ENCODE measurements around the gene SLC37A2.
"Not testable (repeated sequence)": the region's sequence is repeated elsewhere in the genome, so short reads cannot be mapped to it uniquely, and the experiment has no call there.

SLC37A2 gene

GRCh38 chr11:125062931-125063428 is at the start of gene SLC37A2:
TSS of gene SLC37A2 (plus strand) at chr11:125063305. CDS start at chr11:125063368, 63 bp downstream.
- DNase-seq: peak; percentile 88

DNA sequence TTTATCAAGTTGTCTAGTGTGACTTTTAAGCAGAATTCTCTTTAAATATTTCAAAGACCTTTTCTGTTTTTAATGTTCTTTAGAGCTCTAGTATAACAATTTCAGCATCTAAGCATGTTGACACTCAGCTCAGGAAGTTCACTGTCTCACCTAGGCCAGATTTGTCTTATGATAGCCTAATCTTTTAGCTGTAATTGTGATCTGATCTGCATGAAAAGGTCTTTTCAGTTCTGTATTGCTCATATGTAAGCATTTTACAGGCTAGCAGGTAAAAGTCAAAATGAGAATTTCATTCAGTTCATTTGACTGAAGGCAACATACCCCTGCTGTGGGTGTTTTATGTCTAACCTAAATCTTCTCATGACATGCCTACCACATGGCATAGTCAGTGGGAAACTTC is 46.7 kb upstream of the SLC37A2 start:
- DNase-seq: no peak

- DNase-seq: no peak
Measured at GRCh38 chr11:125020342-125020741, 42.8 kb upstream of the SLC37A2 start.

DNA sequence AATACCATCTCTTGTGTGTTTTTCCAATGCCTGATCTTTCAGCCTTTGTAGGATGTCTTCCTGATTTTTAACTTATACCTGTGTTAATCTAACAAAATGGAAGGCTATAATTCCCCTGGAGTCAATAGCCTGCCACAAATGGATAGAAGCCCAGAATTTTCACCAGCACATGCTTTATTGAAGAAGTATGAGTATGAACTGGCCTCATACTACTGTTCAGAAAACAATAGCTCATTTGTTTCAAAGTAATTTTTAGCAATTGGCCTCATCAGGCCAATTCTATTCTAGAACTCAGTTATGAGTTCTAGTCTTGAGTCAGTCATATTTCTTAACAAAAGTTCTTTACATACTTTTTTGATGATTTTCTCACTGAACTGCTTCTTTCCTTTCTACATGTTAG is 40.6 kb upstream of the SLC37A2 start:
- DNase-seq: no peak

DNA sequence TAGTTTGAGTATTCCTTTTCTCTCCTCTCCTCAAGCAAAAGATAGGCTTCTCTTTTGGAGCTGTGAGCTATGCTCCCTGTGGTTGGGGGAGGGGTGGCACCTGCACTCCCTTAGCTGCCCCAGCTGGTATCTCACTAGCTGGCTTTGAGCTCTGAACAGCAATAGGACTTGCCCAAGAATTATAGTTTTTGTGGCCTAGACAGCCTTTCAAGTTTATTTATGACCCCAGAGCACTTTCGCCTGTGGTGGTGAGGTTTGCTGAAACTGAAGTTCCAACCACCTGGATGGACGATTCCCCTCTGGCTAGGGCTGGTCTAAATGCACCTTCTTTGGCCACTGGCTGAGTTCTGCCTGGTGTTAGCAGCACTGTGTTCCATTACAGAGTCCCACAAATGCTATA is 37.1 kb upstream of the SLC37A2 start:
- DNase-seq: no peak

- not testable (repeated sequence) for DNase-seq
Measured at GRCh38 chr11:125029431-125029830, 33.7 kb upstream of the SLC37A2 start.

GRCh38 chr11:125036933-125037332 is 26.2 kb upstream of the SLC37A2 start:
- DNase-seq: peak; percentile 81

DNA sequence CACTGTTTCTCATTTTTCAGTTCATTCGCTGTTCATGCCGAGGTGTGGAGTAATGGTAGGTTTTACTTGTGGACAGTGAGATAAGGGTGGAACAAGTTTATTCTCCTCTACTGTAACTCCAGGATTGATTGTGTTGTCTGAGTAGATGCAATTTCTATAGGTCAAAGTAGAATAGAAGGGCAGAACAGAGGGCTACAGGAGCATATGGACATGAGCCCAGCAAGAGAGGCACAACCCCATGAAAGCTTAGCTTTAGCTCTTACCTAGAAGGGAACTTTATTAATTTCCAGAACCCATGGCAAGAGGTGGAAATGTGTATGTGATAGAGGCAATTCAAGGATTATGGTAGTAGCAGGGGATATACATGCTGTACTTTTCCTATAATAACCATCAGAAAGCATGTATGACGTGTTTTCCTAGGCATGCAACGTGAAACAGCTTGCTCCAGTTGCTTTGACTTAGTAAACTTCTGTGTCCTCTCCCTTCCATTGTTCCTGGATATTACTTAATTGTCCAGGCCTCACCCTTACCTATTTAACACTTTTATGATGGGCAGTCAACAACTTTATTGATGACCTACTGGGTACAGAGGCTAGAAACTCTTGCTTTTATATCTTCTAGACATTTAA is 13.8 kb upstream of the SLC37A2 start:
- no peak for DNase-seq

GRCh38 chr11:125052047-125052446 is 11.1 kb upstream of the SLC37A2 start:
- no peak for DNase-seq

- no peak for DNase-seq
Measured at GRCh38 chr11:125053167-125053566, 9.9 kb upstream of the SLC37A2 start.

DNA sequence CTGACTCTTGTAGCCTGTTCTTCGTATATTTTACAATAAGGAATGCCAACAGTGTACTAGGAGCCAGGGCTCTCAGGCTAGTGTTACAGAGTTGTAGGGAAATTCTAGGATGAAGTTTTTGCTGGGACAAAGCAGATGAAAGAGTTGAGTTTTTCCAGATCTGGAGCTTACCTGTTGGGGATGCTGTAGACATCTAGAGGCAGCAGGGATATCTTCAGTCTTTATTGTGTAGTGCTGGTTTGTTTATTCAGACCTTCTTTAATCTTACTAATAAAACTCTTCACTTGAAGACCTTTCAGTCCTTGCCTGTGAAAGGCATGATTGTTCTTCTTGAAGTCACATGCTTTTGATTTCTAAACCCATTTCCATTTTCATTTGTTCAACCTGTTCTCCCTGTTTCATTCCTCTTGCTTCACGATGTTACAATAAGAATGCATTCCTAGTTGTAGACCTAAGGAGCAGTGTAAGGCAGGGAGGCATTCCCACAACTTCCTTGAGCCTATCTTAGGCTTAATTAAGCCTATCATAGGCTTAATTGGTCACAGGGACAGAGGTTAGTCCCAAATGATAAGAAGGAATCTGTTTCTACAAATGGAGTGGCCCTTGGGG is 7.9 kb upstream of the SLC37A2 start:
- no peak for DNase-seq

GRCh38 chr11:125056111-125056510 is 7.0 kb upstream of the SLC37A2 start:
- not testable (repeated sequence) for DNase-seq

DNA sequence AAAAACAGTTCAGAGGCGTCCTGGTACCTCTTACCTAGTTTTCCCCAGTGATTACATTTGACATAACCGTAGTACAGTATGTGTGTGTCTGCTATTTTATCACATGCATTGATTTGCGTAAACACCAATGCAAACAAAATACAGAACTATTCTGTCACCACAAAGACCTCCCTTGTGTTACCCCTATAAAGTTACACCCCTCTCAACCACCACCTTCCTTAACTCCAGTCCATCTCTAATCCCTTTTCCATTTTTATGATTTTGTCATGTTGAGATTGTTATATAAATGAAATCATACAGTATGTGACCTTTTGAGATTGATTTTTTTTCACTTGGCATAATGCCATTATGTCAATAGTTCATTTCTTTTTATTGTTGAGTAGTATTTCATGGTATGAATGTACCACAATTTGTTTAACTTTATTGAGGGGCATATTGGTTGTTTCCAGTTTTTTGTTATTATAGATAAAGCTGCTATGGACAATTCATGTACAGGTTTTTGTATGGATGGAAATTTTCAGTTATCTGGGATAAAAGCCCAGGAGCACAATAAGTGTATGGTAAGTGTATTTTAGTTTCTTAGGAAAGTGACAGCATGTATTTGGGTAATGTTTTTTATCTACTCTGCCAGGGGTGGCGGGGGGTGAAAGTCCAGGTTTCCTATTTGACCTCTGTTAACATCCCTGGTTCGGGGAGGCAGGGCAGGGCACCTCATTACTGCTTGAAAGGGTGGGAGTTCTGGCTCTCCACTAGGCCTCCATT is 6.0 kb upstream of the SLC37A2 start:
- no peak for DNase-seq

DNA sequence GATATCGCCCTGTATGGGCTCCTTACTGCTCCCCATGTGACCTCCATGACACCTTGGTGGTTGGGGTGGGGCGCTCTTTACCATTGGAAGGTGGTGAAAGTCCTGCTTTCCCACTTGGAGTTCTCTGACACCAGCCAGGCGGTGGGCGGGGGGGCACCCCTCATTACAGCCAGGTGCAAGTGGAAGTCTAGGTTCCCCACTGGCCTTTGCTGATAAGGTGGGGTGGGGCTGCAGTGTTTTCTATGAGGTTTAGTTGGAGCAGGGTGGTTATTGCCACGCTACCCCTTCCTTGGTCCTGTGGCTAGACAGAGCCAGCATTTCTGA is 5.5 kb upstream of the SLC37A2 start:
- no peak for DNase-seq

- no peak for DNase-seq
Measured at GRCh38 chr11:125061281-125061680, 1.8 kb upstream of the SLC37A2 start.

GRCh38 chr11:125062218-125062930 is 731 bp upstream of the SLC37A2 start:
- no peak for DNase-seq

GRCh38 chr11:125063429-125064043 is 431 bp downstream of the SLC37A2 start:
- peak; percentile 14 for DNase-seq

DNA sequence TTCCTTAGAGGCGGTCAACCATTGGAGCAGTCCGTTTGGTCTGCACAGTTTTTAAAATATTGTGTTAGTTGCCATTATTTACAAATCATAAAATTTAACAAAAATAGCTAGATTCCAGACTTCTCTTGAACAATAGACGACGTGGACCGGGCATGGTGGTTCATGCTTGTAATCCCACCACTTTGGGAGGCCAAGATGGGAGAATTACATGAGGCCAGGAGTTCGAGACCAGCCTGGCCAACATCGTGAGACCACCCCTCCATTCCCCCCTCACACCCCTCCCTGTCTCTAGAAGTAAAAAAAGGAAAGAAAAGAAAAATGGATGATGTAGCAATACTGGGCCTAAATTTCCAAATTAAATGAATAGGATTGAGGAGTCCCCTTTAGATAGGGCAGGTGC is 965 bp downstream of the SLC37A2 start:
- no peak for DNase-seq

DNA sequence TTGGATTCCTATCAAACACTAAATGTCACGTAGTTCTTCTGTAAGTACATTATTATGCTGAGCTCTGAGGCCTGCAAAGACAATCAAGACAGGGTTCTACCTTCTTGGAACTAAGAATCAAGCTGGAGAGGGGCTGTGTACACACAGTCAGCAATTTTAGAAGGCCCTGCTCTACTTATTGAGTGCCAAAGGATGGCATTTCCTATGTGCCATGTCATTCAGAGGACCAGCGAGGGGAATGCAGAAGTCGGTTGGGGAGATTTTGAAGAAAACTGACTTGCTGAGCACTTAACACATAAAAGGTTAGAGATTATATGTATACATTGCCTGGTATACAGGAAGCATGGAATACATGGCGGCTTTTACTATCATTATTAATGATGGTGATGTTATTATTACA is 5.3 kb downstream of the SLC37A2 start:
- DNase-seq: no peak

DNA sequence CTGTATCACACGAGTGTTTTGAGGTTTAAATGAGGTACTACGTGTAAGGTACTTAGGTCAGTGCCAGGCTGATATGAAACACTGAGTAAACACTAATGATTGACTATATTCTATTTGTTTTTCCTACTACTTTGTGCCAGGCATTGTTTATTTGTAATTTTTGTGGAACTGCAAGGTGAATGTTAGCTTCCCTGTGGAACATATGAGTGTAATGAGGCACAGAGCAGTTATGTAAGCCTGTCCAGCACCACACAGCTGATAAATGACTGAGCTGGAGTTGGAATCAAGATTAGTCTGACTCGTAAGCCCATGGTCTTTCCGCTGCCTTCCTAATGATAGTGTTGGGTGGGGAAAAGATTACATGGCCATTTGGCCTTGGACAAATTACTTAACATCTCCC is 5.9 kb downstream of the SLC37A2 start:
- DNase-seq: peak; percentile 40

- DNase-seq: no peak
Measured at GRCh38 chr11:125069796-125070195, 6.7 kb downstream of the SLC37A2 start.

DNA sequence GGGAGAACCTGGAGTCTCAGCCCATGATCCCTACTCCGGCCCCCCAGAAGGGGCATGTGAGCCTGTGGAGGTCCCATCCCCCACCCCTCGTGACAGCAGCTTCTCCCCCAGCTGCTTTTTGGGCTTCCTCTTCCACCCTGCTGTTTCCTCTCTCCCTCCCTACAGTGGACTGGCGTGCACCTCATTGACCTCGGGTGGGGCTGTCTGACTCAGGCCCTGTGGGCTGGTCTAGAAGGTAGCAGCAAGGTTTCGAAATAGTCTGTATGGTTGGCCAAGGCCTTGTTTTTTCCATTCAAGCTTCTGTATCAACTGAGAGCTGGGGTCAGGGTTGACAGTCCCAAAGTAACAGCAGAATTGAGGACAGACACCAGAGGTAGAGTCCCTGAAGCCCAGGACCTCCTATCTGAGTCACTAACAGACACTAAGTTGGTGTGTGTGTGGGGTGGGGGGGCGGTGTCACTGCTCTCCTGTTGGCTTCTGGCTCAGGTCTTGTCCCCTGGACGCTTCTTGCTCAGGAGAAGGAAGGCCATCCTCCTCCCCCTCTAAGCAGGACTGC is 7.7 kb downstream of the SLC37A2 start:
- peak; percentile 95 for DNase-seq

GRCh38 chr11:125071435-125071834 is 8.3 kb downstream of the SLC37A2 start:
- DNase-seq: peak; percentile 52
